DMS153 (cell line): ENCODE results near the gene RGS7.
"Not testable (repeated sequence)": the region's sequence is repeated elsewhere in the genome, so short reads cannot be mapped to it uniquely, and the experiment has no call there.

Experiments
- DNase-seq: peaks from one replicate; lab custom pipeline; 2025; lab: John Stamatoyannopoulos, UW

RGS7 gene

DNA sequence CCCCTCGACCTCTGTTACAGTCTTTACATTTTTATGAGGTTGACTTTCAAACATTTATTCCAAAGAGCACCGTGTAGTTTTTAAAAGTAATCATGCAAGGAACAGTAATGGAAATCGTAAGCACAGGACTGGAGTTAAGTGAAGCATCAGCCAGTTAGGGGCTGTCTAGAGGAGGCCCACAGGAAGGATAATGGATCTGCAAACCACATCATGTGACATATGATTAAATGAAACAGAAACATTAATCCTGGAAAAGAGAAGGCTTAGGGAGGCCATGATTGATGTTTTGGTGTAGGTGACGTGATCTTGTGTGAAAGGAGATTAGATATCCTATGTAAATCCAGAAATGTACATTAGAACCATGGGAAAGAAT lies 25.0 kb downstream of the RGS7 start:
- no peak for DNase-seq

DNA sequence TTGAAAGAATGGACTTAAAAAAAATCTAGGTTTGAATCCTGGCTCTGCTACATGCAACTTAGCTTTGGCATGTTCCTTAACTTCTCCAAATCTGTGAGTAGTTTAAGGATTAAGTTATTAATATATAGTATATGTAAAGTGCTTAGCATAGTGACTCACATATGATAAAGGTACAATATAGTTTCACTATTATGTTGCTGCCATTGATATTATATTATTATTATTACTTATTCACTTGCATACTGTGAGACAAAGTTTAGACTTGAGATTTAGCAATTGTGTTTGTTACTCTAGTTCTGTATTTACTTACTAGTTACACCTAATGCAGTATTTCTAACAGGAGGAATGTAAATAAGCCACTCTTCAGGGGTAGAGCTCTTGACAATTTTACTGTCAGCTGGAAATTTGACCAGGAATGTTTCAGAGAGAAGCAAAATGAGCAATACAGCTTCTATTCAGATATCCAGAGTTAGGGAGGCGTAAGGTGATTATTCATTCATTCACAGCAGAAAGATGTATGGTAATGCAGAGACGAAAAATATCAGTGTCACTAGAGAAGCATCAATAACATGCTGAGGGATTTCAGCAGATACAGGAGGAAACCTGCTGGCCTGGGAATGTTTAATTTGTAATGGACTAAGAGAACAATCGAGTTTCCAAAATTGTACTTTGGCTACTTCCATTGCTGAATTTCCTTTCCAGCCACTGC lies 25.5 kb downstream of the RGS7 start:
- DNase-seq: no peak

DNA sequence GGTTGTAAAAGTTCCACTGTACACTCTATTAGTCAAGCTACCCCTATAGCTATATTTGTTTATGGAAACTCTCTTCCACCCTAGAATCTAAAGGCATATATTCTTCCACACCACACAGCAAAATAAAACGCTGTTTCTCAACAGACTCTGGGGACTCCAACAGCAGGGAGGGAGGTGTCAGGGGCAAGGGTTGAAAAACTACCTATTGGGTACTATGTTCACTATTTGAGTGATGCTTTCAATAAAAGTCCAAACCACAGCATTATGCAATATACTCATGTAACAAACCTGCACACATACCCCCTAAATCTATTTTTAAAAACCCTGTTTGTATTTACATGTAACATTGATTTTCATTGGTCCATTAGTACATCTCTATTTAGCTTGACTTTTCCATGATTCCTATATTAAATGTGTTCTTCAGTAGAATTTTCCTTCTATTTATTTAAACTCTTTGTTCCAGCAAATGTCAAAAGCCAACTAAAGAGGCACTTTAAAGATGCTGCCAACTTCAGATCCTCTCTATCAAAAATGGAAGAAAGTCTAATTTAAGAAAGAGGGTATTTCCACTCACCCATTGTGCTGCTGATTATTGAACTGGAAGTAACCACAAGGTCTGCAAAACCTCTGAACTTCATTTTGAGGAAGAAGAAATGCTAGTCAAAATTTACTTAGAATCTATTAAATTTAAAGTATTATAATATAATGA lies 26.2 kb downstream of the RGS7 start:
- no peak for DNase-seq

DNA sequence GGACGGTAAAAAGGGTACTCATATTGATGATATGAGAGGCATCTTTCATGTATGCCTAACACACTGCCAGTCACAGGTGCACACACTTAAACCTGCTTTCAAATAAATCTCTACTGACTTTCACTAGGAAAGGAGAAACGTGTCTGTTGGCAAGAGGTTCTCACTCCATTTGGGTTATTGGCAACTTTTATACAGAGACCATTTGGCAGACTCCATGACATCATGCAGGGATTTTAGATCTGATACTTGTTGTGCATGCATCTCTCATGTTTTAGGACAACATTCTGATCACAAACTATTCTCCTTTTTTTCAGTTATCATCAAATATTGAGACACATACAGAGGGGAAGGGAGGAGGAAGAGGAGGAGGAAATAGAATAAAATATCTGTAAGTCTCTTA lies 31.5 kb downstream of the RGS7 start:
- no peak for DNase-seq

DNA sequence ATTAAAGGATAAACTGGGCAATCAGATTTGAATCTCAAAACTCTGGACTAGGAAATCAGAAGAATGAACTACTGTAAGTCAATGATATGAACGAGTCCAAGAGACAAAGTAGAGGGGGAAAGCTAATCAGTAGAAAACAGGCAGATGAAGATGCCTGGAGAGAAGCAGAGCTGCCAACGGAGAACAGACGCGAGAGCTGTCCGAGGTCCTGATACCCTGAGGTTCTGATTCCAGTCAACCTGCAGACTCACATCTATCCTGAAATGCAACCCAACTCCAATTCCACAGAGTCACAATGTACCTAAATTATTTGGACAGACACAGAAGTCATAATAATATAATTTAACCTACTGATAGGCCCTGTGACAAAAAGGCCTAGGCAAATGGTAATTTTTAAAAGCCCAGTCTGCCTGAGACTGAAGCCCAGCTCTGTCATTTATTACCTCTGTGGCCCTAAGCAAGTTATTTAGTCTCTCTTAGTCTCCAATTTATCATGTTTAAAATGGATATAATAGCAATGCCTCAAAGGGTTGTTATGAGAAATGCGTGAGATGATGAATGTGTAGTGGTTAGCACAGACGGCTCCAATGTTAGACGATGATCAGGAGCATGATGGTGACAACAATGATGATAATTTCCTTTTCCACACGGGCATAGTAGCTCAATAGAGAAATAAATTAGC lies 33.4 kb downstream of the RGS7 start:
- DNase-seq: no peak

DNA sequence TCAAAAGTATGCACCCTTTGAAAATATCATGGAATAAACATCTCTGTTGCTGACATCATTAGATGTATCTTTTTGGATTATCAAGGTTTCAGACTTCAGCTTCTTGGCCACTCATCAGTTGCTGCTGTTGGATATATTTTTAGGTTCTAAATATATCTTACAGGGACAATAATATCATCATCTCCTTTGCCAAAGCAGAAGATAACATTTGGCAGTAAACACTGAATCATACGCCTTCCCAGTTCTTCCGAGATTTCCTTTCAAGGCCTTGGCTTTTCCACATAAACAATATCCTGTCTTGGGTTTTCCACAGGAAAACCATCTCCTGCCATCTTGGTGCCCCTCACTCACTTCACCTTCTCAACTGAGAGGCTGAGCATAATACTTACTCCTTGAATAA lies 39.3 kb downstream of the RGS7 start:
- no peak for DNase-seq

DNA sequence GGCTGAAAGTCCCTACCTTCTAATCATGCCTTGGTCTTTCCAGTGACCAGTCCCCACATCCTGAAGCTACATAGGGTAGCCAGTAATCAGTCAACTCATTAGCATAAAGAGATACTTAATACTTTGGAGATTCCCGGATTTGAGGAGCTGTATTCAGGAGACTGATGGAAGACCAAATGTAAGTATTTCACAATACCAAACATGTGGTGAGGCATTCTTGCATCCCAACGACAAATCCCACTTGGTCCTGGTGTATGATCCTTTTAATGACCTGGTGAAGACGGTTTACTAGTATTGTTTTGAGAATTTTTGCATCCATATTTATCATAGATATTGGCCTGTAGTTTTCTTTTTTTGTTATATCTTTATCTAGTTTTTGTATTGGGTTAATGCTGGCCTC lies 40.6 kb downstream of the RGS7 start:
- no peak for DNase-seq

DNA sequence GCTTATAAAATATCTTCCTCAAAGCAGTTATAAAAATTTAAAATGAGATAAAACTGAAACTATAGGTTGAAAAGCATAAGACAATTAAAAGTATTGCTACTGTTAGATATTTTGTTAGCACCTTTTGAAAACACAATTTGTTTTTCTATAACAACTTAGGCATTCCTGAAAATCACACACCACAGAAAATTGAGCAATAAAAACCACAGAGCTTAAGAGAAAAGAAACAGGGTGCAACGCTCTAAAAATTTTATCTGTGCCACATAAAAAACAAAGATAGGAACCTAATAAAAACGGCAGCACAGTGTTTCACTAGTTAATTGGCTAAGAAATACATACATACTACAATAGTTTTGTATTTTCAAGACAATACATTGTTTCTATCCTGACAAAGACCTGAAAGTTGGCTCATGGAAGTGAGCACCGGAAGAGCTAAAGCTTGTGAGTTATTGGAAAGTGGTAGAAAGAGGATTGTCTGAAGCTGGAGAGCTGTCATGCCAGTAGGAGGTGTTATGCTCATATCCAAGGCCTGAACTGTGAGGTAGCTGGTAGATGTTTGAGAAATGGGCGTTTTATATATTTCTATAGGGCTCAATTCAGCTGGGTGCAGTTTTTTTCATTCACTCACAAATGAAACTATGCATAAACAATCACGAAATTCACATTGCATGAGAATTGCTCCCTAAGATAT lies 45.8 kb downstream of the RGS7 start:
- no peak for DNase-seq

DNA sequence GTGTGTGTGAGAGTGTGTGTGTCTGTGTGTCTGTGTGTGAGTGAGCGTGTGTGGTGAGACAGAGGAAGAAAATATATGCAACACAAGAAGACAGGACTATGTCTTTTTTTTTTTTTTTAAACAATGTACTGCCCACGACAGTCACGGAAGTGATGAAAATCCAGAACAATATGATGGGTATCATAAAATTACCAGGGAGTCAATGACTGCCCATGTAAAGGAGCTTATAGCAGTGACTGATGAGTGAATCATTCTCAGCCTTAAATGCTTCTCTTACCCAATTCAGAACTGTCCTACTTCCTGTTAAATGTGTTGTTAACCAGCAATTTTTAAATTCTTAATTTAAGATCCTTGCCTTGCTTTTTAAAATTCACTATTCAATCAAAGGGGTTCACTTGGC lies 46.6 kb downstream of the RGS7 start:
- DNase-seq: no peak

DNA sequence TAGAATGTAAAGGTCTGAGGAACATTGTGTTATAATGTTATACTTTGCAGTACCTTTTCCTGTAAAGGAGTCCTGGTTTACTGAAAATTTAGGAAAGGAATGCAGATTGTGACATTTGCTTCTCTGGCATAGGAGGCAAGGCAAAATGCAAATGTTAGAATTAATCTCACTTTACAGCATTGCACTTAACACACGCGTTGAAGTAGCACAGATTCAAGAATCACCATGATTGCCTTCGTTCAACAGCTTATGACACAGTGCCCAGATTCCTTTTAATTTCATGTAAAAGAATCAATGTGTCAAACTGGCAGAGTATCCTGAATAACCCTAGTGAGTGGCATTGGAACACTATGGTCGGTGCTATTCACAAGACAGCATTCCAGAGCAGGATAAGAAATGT lies 47.4 kb downstream of the RGS7 start:
- no peak for DNase-seq

DNA sequence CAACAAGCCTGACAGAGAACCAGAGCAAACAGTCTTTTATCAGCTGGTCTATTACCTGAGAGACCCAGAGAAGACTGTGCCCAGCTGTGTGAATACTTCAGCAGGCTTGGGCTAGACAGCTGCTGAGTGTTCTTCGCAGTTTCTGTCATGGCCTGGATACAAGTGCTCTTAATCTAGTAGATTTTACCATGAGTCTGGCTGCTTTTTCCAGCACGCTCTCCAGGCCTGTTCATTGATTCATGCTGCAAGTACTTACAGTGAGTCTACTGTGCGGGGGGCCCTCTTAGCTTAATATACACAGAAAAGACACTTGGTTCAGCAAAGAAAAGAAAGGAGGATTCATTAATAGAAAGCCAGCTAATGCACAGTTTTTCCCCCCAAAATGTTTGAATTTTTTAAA lies 48.5 kb downstream of the RGS7 start:
- DNase-seq: no peak

DNA sequence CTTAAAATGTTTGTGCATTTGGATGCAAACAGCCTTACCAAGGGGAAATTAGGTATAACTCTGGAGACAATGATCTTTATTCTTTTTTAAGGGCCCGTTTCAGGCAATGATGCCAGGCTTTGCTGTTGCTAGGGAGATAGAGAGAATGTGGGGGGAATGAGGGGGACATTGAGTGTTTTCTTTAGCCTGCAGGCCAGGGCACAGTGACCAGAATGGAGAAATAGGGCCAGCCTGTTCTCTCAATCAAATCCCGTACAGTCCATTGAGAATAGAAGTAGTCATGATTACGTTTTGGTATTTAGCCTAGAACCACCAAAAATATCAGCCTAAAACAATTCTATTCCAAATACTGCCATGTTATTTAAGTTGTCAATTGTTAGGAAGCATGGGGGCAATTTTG lies 49.0 kb downstream of the RGS7 start:
- no peak for DNase-seq

DNA sequence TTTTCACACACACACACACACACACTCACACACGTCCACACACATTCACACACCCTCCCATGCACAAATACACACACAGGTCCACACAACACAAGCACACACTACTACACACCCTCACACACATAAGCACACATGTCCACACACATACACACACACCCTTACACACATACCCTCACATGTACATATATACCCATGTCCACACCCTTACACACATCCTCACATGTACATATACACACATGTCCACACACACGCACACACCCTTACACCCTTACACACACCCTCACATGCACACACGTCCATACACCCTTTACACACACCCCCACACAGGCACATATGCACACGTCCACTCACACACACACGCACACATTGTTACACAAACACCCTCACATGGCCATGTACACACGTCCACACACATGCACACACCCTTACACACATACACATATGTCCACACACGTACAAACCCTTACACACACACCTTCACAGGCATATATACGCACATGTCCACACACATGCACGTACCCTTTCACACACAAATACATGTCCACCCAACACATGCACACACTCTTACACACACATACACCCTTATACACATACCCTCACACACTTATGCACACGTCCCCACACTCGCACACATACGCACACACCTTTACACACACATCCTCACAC lies 50.7 kb downstream of the RGS7 start:
- no peak for DNase-seq

DNA sequence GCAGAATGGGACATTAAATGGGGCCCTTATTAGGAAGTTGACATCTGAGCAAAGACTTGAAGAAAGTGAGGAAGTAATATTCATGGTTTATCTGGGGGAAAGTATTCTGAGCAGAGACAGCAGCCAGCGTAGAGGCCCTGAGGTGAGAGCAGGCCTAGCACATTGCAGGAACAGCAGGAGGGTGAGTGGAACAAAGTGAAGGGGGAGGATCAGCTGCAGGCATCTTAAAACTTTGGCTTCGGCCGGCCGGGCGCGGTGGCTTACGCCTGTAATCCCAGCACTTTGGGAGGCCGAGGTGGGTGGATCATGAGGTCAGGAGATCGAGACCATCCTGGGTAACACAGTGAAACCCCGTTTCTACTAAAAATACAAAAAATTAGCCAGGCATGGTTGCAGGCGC lies 55.0 kb downstream of the RGS7 start:
- DNase-seq: not testable (repeated sequence)

DNA sequence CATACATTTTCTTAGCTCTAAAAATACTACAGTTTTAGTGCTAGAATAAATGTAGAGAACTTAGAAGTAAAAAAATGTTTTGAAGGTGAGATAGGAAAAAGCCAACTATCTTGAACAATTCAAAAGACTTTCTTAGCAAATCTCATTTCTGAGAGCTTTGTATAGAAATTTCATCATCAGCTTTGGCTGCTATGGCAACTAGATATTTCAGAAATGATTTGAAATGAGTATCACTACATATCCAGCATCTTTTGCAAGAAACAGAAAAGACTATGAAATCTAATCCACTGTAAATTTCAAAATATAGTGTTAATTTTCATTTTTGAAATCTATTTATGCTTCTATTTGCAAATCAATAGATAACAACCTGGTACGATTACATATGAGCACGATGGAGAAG lies 57.7 kb downstream of the RGS7 start:
- no peak for DNase-seq

DNA sequence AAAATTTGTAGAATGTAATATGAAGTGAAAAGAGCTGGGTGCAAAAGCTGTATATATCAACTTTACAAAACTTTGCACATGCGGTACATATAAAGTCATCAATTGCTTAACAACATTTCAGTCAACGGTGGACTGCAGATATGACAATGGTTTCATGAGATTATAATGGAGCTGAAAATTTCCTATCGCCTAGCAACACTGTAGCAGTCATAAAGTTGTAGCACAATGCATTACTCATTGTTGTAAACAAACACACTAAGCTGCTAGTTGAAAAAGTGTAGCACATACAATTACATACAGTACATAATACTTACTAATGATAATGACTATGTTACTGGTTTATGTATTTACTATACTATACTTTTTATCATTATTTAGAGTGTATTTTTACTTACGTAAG lies 64.0 kb downstream of the RGS7 start:
- DNase-seq: no peak

DNA sequence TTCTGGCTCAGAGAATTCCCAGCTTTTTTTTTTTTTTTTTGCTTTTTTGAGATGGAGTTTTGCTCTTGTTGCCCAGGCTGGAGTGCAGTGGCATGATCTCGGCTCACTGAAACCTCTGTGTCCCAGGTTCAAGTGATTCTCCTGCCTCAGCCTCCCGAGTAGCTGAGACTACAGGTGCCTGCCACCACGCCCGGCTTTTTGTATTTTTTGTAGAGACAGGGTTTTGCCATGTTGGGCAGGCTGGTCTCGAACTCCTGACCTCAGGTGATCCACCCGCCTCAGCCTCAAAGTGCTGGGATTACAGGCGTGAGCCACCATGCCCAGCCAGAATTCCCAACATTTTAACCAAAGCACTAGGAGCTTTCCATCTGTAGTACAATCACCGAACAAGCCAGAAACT lies 65.5 kb downstream of the RGS7 start:
- not testable (repeated sequence) for DNase-seq

DNA sequence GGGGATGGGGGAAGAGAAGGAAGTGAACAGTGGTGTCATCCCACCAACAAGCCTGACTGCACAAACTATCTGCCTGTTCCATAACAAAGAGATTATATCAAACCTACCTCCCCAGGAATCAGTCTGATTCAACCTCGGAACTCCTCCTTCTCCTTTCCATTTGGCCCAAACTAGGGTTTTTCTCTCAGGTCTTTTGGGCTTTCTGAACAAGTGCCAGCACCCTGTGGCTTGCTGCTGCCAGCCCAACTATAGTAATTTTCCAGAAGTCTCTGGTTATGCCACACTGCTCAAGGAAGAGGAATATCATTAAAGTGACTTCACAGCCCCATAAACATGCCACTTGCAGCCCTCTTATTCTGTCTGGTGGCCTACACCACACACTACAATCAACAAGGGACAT lies 70.5 kb downstream of the RGS7 start:
- no peak for DNase-seq

DNA sequence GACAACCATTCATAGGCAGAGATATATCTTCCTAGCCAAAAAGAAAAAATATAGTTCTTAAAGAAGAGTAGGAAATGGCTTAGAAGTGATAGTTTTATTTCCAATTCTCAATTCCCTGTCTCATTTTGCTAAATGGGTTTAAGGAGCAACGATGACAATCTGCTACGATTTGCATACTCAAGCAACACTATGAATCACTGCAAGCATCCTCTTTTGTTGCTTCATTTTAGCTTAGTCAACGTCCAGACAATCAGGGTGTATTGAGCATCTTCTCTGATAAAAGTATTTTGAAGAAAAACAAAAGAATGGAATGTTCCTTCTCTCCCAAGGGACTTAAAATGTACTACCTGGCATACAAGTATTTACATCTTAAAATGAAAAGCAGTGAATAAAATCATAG lies 80.6 kb downstream of the RGS7 start:
- no peak for DNase-seq

DNA sequence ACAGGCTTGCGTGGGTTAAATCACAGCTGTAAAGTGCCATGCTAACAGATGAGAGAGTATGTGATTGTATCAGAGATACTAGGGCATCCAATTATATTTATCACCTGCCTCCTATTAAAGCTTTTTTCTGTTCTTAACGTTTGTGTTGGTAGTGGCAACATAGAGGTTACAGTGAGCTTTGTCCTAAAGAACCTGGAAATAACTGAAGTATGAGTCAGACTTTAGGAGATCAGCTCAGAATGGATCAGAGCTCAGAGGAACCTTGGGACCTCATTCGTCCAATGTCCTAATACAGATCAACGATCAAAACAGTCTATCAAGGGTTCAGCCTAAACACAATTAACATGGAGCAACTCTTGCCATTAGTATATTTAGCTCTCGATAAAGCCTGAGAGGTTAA lies 81.0 kb downstream of the RGS7 start:
- DNase-seq: no peak

DNA sequence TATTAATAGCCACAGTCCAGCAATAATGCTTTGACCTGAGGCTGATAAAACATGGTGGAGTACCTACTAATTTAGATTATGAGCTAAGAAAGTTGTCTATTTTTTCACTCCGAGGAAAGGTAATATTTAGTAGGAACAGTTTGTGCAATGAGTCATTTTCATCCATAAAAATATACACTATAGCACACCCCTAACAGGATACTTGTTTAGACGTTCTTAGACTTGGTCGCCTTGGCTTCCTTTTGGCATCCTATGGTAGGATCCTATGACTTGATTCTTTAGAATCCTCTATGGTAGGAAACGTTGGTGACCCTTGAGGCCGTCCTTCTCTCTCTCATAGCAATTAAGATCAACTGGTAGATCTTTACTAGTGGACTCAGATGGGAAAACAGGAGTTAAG lies 81.8 kb downstream of the RGS7 start:
- no peak for DNase-seq

DNA sequence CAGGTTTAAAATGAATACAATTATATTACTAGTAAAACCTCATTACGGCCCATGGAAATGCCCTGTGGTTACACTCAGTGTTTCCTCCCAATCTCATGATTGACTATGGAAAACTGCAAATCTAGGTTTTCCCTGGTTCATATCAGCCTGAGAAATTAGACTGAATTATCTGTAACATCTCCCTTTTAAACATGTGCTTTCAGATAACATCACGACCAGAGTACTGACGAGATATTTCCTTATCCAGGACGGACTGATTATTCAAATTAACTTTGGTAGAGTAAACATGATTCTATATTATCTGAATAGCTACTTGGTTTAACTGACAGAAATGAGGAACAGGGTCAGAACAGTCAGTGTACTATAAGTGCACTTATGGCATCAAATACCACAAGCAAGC lies 82.3 kb downstream of the RGS7 start:
- DNase-seq: no peak
